Hepatocyte (in vitro differentiated cells): ENCODE data around the gene NKIRAS2.
"Not testable (repeated sequence)": the region's sequence is repeated elsewhere in the genome, so short reads cannot be mapped to it uniquely, and the experiment has no call there.

ENCODE experiments used
- EZH2phosphoT487 ChIP-seq: fragments of 200-600 bp; sonication (generic); IDR thresholded peaks from one replicate; pipeline ENCODE4 v1.6.1; 2018; ENCODE audit warnings: antibody characterized with exemption, mild to moderate bottlenecking, low read depth, moderate library complexity; ENCODE audit not compliant: unreplicated experiment, severe bottlenecking
- TF ChIP-seq, protein P1 (sequence below): fragments of 200-600 bp; sonication (generic); IDR thresholded peaks from 2 replicates; pipeline ENCODE4 v1.5.1; 2016; ENCODE audit warnings: antibody characterized with exemption, mild to moderate bottlenecking; ENCODE audit not compliant: poor library complexity

DNA sequence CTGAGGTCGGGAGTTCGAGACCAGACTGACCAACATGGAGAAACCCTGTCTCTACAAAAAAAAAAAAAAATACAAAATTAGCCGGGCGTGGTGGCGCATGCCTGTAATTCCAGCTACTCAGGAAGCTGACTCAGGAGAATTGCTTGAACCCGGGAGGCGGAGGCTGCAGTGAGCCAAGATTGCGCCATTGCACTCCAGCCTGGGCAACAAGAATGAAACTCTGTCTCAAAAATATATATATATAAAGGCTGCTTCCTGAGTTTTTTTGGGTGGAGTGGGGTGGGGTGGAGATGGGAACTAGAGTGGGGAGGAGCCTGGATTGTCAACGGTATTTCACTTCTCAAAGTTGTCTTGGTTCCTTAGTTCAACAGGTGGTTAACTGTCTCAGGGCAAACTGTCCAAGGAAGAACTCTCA is 9.6 kb upstream of the NKIRAS2 start:
- TF ChIP-seq EZH2phosphoT487: not testable (repeated sequence)
- TF ChIP-seq, protein P1, sequence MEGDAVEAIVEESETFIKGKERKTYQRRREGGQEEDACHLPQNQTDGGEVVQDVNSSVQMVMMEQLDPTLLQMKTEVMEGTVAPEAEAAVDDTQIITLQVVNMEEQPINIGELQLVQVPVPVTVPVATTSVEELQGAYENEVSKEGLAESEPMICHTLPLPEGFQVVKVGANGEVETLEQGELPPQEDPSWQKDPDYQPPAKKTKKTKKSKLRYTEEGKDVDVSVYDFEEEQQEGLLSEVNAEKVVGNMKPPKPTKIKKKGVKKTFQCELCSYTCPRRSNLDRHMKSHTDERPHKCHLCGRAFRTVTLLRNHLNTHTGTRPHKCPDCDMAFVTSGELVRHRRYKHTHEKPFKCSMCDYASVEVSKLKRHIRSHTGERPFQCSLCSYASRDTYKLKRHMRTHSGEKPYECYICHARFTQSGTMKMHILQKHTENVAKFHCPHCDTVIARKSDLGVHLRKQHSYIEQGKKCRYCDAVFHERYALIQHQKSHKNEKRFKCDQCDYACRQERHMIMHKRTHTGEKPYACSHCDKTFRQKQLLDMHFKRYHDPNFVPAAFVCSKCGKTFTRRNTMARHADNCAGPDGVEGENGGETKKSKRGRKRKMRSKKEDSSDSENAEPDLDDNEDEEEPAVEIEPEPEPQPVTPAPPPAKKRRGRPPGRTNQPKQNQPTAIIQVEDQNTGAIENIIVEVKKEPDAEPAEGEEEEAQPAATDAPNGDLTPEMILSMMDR: not testable (repeated sequence)
